Stimulated activated CD8-positive, alpha-beta memory T cell treated with anti-CD3 and anti-CD28 coated beads, Interleukin-15, amount 100 ng/mL, for 1 hour (primary cell): Measurements from ENCODE around the gene RFTN2.
"Not testable (repeated sequence)": the region's sequence is repeated elsewhere in the genome, so short reads cannot be mapped to it uniquely, and the experiment has no call there.

Experiments
- DNase-seq: peaks from one replicate; pipeline ENCODE4 v3.0.0-alpha.2; 2020; ENCODE audit warnings: low read depth

Gene RFTN2

GRCh38 chr2:197600306-197600705 lies 75.1 kb downstream of the RFTN2 start:
- no peak for DNase-seq

- no peak for DNase-seq
These were observed 76.0 kb downstream of the RFTN2 start for GRCh38 chr2:197599285-197599965.

- DNase-seq, result no peak
These were observed 76.9 kb downstream of the RFTN2 start for GRCh38 chr2:197598450-197598849.

GRCh38 chr2:197597166-197597565 lies 78.2 kb downstream of the RFTN2 start:
- DNase-seq, result no peak

- DNase-seq, result no peak
These were observed 78.6 kb downstream of the RFTN2 start for GRCh38 chr2:197596766-197597165.

GRCh38 chr2:197591339-197592072 lies 83.9 kb downstream of the RFTN2 start:
- no peak for DNase-seq

- DNase-seq, result not testable (repeated sequence)
These were observed 88.1 kb downstream of the RFTN2 start for GRCh38 chr2:197587255-197587654.

GRCh38 chr2:197580166-197580565 lies 95.2 kb downstream of the RFTN2 start:
- DNase-seq, result not testable (repeated sequence)

- not testable (repeated sequence) for DNase-seq
These were observed 97.1 kb downstream of the RFTN2 start for GRCh38 chr2:197578294-197578693.

GRCh38 chr2:197577446-197577845 lies 97.9 kb downstream of the RFTN2 start:
- no peak for DNase-seq

GRCh38 chr2:197576631-197577030 lies 98.8 kb downstream of the RFTN2 start:
- no peak for DNase-seq

- no peak for DNase-seq
These were observed 99.4 kb downstream of the RFTN2 start for GRCh38 chr2:197575987-197576386.

GRCh38 chr2:197573608-197574007 lies 101.8 kb downstream of the RFTN2 start:
- no peak for DNase-seq

- DNase-seq, result no peak
These were observed 103.6 kb downstream of the RFTN2 start for GRCh38 chr2:197571627-197572271.

GRCh38 chr2:197560146-197560665 lies 115.2 kb downstream of the RFTN2 start:
- no peak for DNase-seq

GRCh38 chr2:197559681-197560080 lies 115.7 kb downstream of the RFTN2 start:
- no peak for DNase-seq

GRCh38 chr2:197558393-197558792 lies 117.0 kb downstream of the RFTN2 start:
- DNase-seq, result no peak

- DNase-seq, result no peak
These were observed 118.9 kb downstream of the RFTN2 start for GRCh38 chr2:197556456-197556855.

- no peak for DNase-seq
These were observed 119.9 kb downstream of the RFTN2 start for GRCh38 chr2:197555467-197555866.

- not testable (repeated sequence) for DNase-seq
These were observed 124.1 kb downstream of the RFTN2 start for GRCh38 chr2:197551260-197551659.

- no peak for DNase-seq
These were observed 126.8 kb downstream of the RFTN2 start for GRCh38 chr2:197548582-197548981.

GRCh38 chr2:197547163-197547900 lies 128.1 kb downstream of the RFTN2 start:
- no peak for DNase-seq
